Psoas muscle (tissue), 8 donors: ENCODE data around the gene DCTN2. TPM values are rescaled to one million over a fixed set of nuclear protein-coding genes. Genes with fewer than 3 reads are reported as not detected.

Source experiments
- ATAC-seq, 4 donors: fragments of 200-7000 bp; cut with Tn5 transposase; one replicate each; pipeline ENCODE4 v1.9.1; 2020; ENCODE audit warnings: moderate library complexity in 3 of 4, mild to moderate bottlenecking in 2 of 4
- DNase-seq, 2 donors: peaks; one replicate each; pipeline ENCODE4 v3.0.0-alpha.2; 2020
- H3K27ac ChIP-seq: fragments of 200-600 bp; one replicate; pipeline ENCODE4 v1.8.0; 2022
- H3K27me3 ChIP-seq, 3 donors: fragments of 200-600 bp in 1 of 3; one replicate each; pipeline versions ENCODE4 v1.6.1 to v1.8.0; 2013 to 2022; ENCODE audit warnings: low read length in 2 of 3, mild to moderate bottlenecking in 2 of 3, moderate library complexity in 1 of 3; ENCODE audit not compliant: insufficient read depth in 3 of 3
- H3K36me3 ChIP-seq, 2 donors: fragments of 200-600 bp in 1 of 2; one replicate each; pipeline versions ENCODE4 v1.6.1 to v1.8.0; 2013 to 2022; ENCODE audit warnings: low read depth in 1 of 2, mild to moderate bottlenecking in 1 of 2, moderate library complexity in 1 of 2; ENCODE audit not compliant: insufficient read depth in 1 of 2
- H3K4me1 ChIP-seq: fragments of 200-600 bp; one replicate; pipeline ENCODE4 v1.8.0; 2022
- H3K4me3 ChIP-seq: fragments of 200-600 bp; one replicate; pipeline ENCODE4 v1.8.0; 2022; ENCODE audit warnings: mild to moderate bottlenecking
- H3K9me3 ChIP-seq: fragments of 200-600 bp; one replicate; pipeline ENCODE4 v1.8.0; 2022
- WGBS, 3 donors: extraction: QIAGEN DNeasy Blood & Tissue Kit; methylation state at CpG; one replicate each; pipeline versions ENCODE4 v1.1.6 to v1.1.7; 2013; 5-methylcytosine and 5-hydroxymethylcytosine counted together
- intact Hi-C, 2 donors: fragments of 100-400 bp; cut with DNase I; formaldehyde crosslinking; loops; one replicate each; pipeline versions ENCODE4 v1.11.0 to v1.14.2; 2022
- polyA plus RNA-seq, 3 donors: library from polyadenylated mRNA; stranded (reverse); fragments of 200-250 nt; gene quantifications; one replicate each; pipeline ENCODE4 v1.2.3, GENCODE V29; 2013
- total RNA-seq, 4 donors: library from RNA; stranded (reverse); fragmentation: NEBNext Ultra II Directional in 2 of 4; extraction: Animal tissue kit (Norgen Biotek cat#: 25700) in 2 of 4; gene quantifications; one replicate each; pipeline versions ENCODE4 v1.2.1 to v1.2.4, GENCODE V29; 2021 to 2023
- TF ChIP-seq, protein P1 (sequence below): fragments of 200-600 bp; IDR thresholded peaks from one replicate; pipeline ENCODE4 v1.8.0; 2022; ENCODE audit warnings: antibody characterized with exemption
- donor health status: healthy with polysubstance abuse.
- donor health status: DM: no; HTN: no; CAD: no; lungs with moderate emphysema.
- donor health status: Bipolar disorder and iron deficiency.
- donor health status: healthy.
- donor health status: DM: yes; HTN: yes; CAD: no.
- donor health status: DM: no; HTN: no; CAD: no.
- donor health status: DM: no; HTN: no; CAD: no.
- donor health status: DM: yes; HTN: yes; CAD: no.

The DCTN2 gene
- total and polyA plus RNA-seq, 7 donors, result 91.0 to 165 (median 108) TPM

DNA sequence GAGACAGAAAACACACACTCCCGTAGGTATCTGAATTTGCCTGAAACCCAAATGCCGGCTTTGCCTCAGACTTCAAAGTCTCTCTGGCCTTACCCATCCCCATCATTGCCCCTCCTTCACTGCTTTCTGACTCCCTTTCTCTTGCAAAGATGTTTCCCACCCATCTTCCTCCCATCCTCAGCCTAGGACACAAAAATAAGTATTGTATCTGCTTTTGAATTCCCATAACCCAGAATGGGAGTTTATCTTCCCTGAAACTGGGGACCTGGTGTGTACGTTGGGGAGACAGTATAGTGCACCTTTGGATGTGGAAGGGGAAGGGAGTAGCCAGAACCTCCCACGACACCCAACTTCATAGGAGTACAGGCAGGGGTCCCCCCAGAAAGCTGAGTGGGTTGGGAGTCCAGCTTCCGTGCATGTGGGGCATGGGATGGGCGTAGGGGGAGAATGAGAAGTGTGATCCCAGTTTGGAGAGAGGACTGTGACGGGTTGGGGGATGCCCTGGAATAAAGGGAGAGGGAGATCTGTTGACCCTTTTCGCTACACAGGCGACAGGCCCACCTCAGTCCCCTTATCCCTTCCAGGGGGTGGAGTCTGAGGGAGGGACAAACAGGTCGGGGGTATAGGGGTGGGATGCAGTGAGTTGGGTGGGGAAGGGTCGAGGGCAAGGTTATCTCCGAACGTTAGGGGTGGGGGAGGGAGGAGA lies 2.4 kb upstream of the DCTN2 start:
- no peak for ATAC-seq
- no peaks in the 10 kb centered on the region for H3K9me3 ChIP-seq
- H3K4me3 ChIP-seq, result peak overlapping the region; percentile 57
- TF ChIP-seq, protein P1, sequence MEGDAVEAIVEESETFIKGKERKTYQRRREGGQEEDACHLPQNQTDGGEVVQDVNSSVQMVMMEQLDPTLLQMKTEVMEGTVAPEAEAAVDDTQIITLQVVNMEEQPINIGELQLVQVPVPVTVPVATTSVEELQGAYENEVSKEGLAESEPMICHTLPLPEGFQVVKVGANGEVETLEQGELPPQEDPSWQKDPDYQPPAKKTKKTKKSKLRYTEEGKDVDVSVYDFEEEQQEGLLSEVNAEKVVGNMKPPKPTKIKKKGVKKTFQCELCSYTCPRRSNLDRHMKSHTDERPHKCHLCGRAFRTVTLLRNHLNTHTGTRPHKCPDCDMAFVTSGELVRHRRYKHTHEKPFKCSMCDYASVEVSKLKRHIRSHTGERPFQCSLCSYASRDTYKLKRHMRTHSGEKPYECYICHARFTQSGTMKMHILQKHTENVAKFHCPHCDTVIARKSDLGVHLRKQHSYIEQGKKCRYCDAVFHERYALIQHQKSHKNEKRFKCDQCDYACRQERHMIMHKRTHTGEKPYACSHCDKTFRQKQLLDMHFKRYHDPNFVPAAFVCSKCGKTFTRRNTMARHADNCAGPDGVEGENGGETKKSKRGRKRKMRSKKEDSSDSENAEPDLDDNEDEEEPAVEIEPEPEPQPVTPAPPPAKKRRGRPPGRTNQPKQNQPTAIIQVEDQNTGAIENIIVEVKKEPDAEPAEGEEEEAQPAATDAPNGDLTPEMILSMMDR, result no peak
- no peak for DNase-seq
- peaks cover 20% of the 10 kb centered on the region for H3K4me1 ChIP-seq
- peaks cover 0 to 29% (median 10%) of the 10 kb centered on the region in 3 donors for H3K27me3 ChIP-seq
- 37 to 55% (median 38%) methylated on average over 10 to 13 of the region's 13 CpGs for WGBS, 3 donors
- H3K36me3 ChIP-seq, result peaks cover 2 to 10% of the 10 kb centered on the region in 2 donors
- H3K27ac ChIP-seq, result no peak overlapping the region
- intact Hi-C loops, result loop anchor here in 1 of 2 donors (5.0 kb wide), 1 partner anchor 143 kb away; the partner anchor contains the start of gene OS9

DNA sequence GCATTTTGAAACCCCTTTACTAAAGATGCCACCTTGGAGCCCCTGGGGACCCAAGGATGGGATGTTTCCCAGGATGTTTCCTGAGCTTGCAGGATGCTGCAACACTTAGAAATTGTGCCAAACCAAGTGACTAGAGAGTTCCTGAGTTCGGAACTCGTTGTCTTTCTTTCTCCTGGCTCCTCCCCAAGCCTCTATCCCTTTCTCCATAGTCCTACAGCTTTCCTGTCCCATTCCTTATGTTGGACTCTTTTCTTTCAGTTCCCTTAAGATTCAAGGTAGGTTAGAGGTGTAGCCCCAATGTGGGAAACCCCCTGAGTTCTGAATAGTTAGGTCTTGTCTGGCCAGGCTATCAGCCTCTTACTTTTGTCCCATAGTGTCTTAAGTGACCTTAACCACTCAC lies 1.5 kb upstream of the DCTN2 start:
- Histone ChIP-seq H3K36me3 (peaks cover 2 to 14% of the 10 kb centered on the region in 2 donors), H3K9me3 (no peaks in the 10 kb centered on the region), H3K27ac (no peak overlapping the region), H3K27me3 (peaks cover 0 to 29% (median 10%) of the 10 kb centered on the region in 3 donors), H3K4me3 (no peak overlapping the region), H3K4me1 (peaks cover 20% of the 10 kb centered on the region)
- no peak for DNase-seq
- WGBS, 3 donors, result 26 to 37% (median 33%) methylated on average over 2 of the region's 2 CpGs
- intact Hi-C loops, result loop anchor here in 1 of 2 donors (5.0 kb wide), 1 partner anchor 144 kb away; the partner anchor contains the start of gene OS9
- ATAC-seq, result no peak
- TF ChIP-seq, protein P1, result no peak

DNA sequence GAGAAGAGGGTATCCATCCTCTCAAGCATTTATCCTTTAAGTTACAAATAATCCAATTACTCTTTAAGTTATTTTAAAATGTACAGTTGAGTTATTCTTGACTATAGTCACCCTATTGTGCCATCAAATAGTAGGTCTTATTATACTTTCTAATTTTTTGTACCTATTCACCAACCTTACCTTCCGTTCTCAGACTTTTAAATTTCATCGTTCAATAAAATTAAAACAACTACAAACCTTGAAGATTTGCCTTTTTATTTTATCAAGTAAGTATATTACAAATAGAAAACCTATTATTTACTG lies 972 bp upstream of the DCTN2 start:
- TF ChIP-seq, protein P1, result no peak
- intact Hi-C loops, result loop anchor here in 1 of 2 donors (5.0 kb wide), 1 partner anchor 144 kb away; the partner anchor contains the start of gene OS9
- DNase-seq, result no peak
- Histone ChIP-seq H3K4me3 (no peak overlapping the region), H3K27ac (no peak overlapping the region), H3K4me1 (peaks cover 20% of the 10 kb centered on the region), H3K27me3 (peaks cover 0 to 29% (median 7%) of the 10 kb centered on the region in 3 donors), H3K9me3 (no peaks in the 10 kb centered on the region), H3K36me3 (peaks cover 2 to 16% of the 10 kb centered on the region in 2 donors)
- WGBS, 3 donors, result 94 to 98% (median 96%) methylated on average over 2 of the region's 2 CpGs
- ATAC-seq, result no peak

DNA sequence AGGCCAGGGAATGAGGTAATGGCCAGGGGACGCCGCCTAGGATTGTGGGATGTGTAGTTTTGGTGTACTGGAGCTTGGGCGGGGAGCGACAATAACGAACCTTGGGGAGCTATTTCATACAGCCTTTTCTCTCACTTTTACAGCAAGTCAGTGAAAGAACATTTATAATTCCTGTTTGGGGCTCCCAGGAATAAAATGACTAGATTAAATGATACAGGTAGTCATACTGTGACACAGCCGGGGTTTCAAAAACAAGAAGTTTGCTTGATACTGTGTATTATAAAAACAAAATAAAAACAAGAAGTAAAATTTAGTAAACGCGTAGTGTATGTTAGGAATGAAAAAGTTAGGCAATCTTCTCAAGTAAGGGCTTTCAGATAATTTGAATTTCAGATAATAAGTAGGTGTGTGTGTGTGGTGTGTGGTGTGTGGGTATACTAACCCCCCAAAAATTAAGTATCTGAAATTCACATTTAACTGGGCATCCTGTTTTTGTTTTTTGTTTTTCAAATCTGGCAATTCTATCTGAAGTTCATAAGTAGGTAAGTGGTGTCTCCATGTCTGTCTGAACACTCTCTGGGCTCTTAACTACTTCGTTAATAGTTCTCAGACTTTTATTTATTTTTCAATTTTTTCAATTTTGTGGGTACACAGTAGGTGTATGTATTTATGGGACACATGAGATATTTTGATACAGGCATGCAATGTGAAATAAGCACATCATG lies 458 bp upstream of the DCTN2 start:
- WGBS, 3 donors, result 20 to 24% (median 23%) methylated on average over 9 of the region's 9 CpGs
- Histone ChIP-seq H3K4me1 (peaks cover 20% of the 10 kb centered on the region), H3K27me3 (peaks cover 0 to 29% (median 7%) of the 10 kb centered on the region in 3 donors), H3K4me3 (peak overlapping the region; percentile 97), H3K36me3 (peaks cover 2 to 20% of the 10 kb centered on the region in 2 donors), H3K9me3 (no peaks in the 10 kb centered on the region), H3K27ac (peak overlapping the region; percentile 86)
- ATAC-seq (no peak), DNase-seq (no peak)
- intact Hi-C loops, result loop anchor here in 1 of 2 donors (5.0 kb wide), 1 partner anchor 145 kb away; the partner anchor contains the start of gene OS9
- TF ChIP-seq, protein P1, result no peak
